K562 (cell line): Measurements from ENCODE around the gene LUZP1. TPM values are rescaled to one million over a fixed set of nuclear protein-coding genes. Genes with fewer than 3 reads are reported as not detected.

Experiments used
- ATF3 ChIP-seq, 2 experiments: fragments of 450-650 bp in 1 of 2; sonication (generic) in 1 of 2; formaldehyde crosslinking in 1 of 2; IDR thresholded peaks in 1 of 2; conservative IDR thresholded peaks in 1 of 2; 2 replicates each; pipeline versions ENCODE4 v1.6.1 to v1.8.1; 2016 to 2023; ENCODE audit warnings: mild to moderate bottlenecking in 2 of 2, moderate library complexity in 2 of 2, inconsistent platforms in 1 of 2, missing genetic modification reagents in 1 of 2
- BCOR ChIP-seq: fragments of 450-650 bp; IDR thresholded peaks from 2 replicates; pipeline ENCODE4 v1.6.1; 2016
- CTCF ChIP-seq, 3 experiments: IDR thresholded peaks in 2 of 3; conservative IDR thresholded peaks in 1 of 3; 2 replicates each; pipeline ENCODE4 v1.5.1; 2011 to 2012; ENCODE audit warnings: low read length in 3 of 3, mild to moderate bottlenecking in 3 of 3, control low read depth in 2 of 3, improper control_type of control experiment in 1 of 3, inconsistent platforms in 1 of 3, low read depth in 1 of 3, mixed read lengths in 1 of 3, moderate library complexity in 1 of 3; ENCODE audit not compliant: insufficient read depth in 2 of 3
- DNMT1 ChIP-seq: fragments of 450-650 bp; IDR thresholded peaks from 2 replicates; pipeline ENCODE4 v1.6.1; 2016; ENCODE audit warnings: antibody characterized with exemption, mild to moderate bottlenecking
- EP300 ChIP-seq: IDR thresholded peaks from 2 replicates; pipeline ENCODE4 v1.6.1; 2012; ENCODE audit warnings: low read length, improper control_type of control experiment
- HMGN3 ChIP-seq: IDR thresholded peaks from 2 replicates; pipeline ENCODE4 v1.6.1; 2011; ENCODE audit warnings: borderline replicate concordance, low read depth, mild to moderate bottlenecking, mixed read lengths, low read length; ENCODE audit not compliant: insufficient read length; ENCODE audit errors: extremely low read depth
- ILK ChIP-seq: fragments of 450-650 bp; IDR thresholded peaks from 2 replicates; pipeline ENCODE4 v1.6.1; 2016; ENCODE audit warnings: missing genetic modification characterization, low read depth, mild to moderate bottlenecking, missing compliant biosample characterization, moderate library complexity, borderline replicate concordance
- JUND ChIP-seq, 2 experiments: IDR thresholded peaks; 2 replicates in 1 of 2; 3 replicates in 1 of 2; pipeline ENCODE4 v1.6.1; 2011; ENCODE audit warnings: borderline replicate concordance in 2 of 2, low read depth in 2 of 2, low read length in 2 of 2, improper control_type of control experiment in 1 of 2, missing biosample characterization in 1 of 2, missing genetic modification characterization in 1 of 2, missing genetic modification reagents in 1 of 2
- MAFK ChIP-seq: IDR thresholded peaks from 2 replicates; pipeline ENCODE4 v1.6.1; 2011; ENCODE audit warnings: low read length, improper control_type of control experiment
- NFRKB ChIP-seq: fragments of 450-650 bp; IDR thresholded peaks from 2 replicates; pipeline ENCODE4 v1.6.1; 2016; ENCODE audit warnings: low read depth
- POLR2H ChIP-seq: IDR thresholded peaks from 2 replicates; pipeline ENCODE4 v1.6.1; 2016; ENCODE audit warnings: missing genetic modification characterization, low read depth, mild to moderate bottlenecking, control low read depth, missing compliant biosample characterization, moderate library complexity
- PRDM10 ChIP-seq: fragments of 450-650 bp; IDR thresholded peaks from 2 replicates; pipeline ENCODE4 v1.6.1; 2018; ENCODE audit not compliant: partially characterized antibody
- RAD21 ChIP-seq, 2 experiments: fragments of 250-450 bp in 1 of 2; fragments of 450-650 bp in 1 of 2; sonication (Bioruptor Pico) in 1 of 2; formaldehyde crosslinking in 1 of 2; IDR thresholded peaks in 1 of 2; conservative IDR thresholded peaks in 1 of 2; 2 replicates each; pipeline versions ENCODE4 v1.4.0 to v1.8.0; 2020 to 2022; ENCODE audit warnings: mild to moderate bottlenecking in 2 of 2, moderate library complexity in 1 of 2
- RFX1 ChIP-seq: fragments of 450-650 bp; IDR thresholded peaks from 2 replicates; pipeline ENCODE4 v1.6.1; 2016; ENCODE audit warnings: mild to moderate bottlenecking, moderate library complexity
- SIN3B ChIP-seq: fragments of 450-650 bp; IDR thresholded peaks from 2 replicates; pipeline ENCODE4 v1.6.1; 2017; ENCODE audit warnings: low read depth, mild to moderate bottlenecking, moderate library complexity
- SOX6 ChIP-seq: fragments of 450-650 bp; IDR thresholded peaks from 2 replicates; pipeline ENCODE4 v1.6.1; 2014; ENCODE audit warnings: mild to moderate bottlenecking
- SRSF7 ChIP-seq: fragments of 200-400 bp; formaldehyde crosslinking; optimal IDR thresholded peaks from 2 replicates; pipeline ENCODE3; 2017; ENCODE audit warnings: mild to moderate bottlenecking, low read depth, low read length
- ZBTB26 ChIP-seq: fragments of 450-650 bp; formaldehyde crosslinking; IDR thresholded peaks from 2 replicates; pipeline ENCODE4 v1.4.0; 2022; ENCODE audit warnings: missing genetic modification characterization
- polyA plus RNA-seq, 8 experiments: library from polyadenylated mRNA; depleted of rRNA in 4 of 8; stranded (reverse) in 5 of 8; unstranded in 3 of 8; fragments of >200 nt; fragmentation: Nextera tagmentation in 2 of 8; fragmentation: Illumina TruSeq in 1 of 8; extraction: Ambion mirVana in 2 of 8; extraction: Trizol in 1 of 8; gene quantifications; 2 replicates each; pipeline versions ENCODE4 v1.2.1 to v1.2.3, GENCODE V29; 2011 to 2014; ENCODE audit warnings: inconsistent platforms in 1 of 8, missing spikeins in 1 of 8
- total RNA-seq, 7 experiments: library from RNA; depleted of rRNA in 6 of 7; stranded (reverse); fragments of >200 nt in 6 of 7; fragmentation: Illumina TruSeq in 2 of 7; extraction: Trizol in 2 of 7; gene quantifications; 2 replicates each; pipeline versions ENCODE4 v1.2.1 to v1.2.3, GENCODE V29; 2011 to 2021; ENCODE audit warnings: low replicate concordance in 1 of 7

LUZP1 gene
- total and polyA plus RNA-seq, 9 of the 15 experiments (the other 6 are each of a cell fraction or from before 2014, with no cell fraction given) = 6.5 to 19.1 (median 12.4) TPM

GRCh38 chr1:23168445-23169194, at the start of gene LUZP1 (continued):
- TF ChIP-seq JUND (IDR thresholded peaks at IDR 0.05; ENCODE audit: borderline replicate concordance, low read depth, low read length) = peak; percentile 78
- peak; percentile 68; the same call in 1 of the 3 replicates for TF ChIP-seq JUND (tag; IDR thresholded peaks at IDR 0.05; ENCODE audit: borderline replicate concordance, low read depth, low read length)
- peak; percentile 66; the same call in 1 of the 2 replicates for TF ChIP-seq MAFK
- peak; percentile 69; the same call in 1 of the 2 replicates for TF ChIP-seq SOX6
- TF ChIP-seq RAD21 (CRISPR knock-in tag; conservative IDR thresholded peaks at IDR 0.05 in 1 of 2, IDR thresholded peaks at IDR 0.05 in 1 of 2) = peak in 1 of 2 experiments; percentile 15; a peak in 1 of 4 replicates
- no peak for TF ChIP-seq RFX1
- peak; percentile 4 to 26 (median 13); a peak in 1 of 6 replicates for TF ChIP-seq CTCF (IDR thresholded peaks at IDR 0.05 in 2 of 3, conservative IDR thresholded peaks at IDR 0.05 in 1 of 3; ENCODE audit: insufficient read depth in 2 of 3, low read depth in 1 of 3, low read length in 3 of 3)
- 0 out of 2 replicates have a peak, but pooled peaks have one; percentile 50 for TF ChIP-seq ZBTB26
- TF ChIP-seq ATF3 (IDR thresholded peaks at IDR 0.05) = peak; percentile 93
- TF ChIP-seq ATF3 (CRISPR knock-in tag; conservative IDR thresholded peaks at IDR 0.05) = no peak
- peak; percentile 6; the same call in 1 of the 2 replicates for TF ChIP-seq NFRKB
- TF ChIP-seq ILK = no peak
- no peak for TF ChIP-seq BCOR
- TF ChIP-seq SIN3B = peak; percentile 34; the same call in 1 of the 2 replicates
- TF ChIP-seq HMGN3 = peak; percentile 79
- TF ChIP-seq SRSF7 = no peak
- TF ChIP-seq POLR2H = peak; percentile 92
- 0 out of 2 replicates have a peak, but pooled peaks have one; percentile 47 for TF ChIP-seq DNMT1
- 0 out of 2 replicates have a peak, but pooled peaks have one; percentile 7 for TF ChIP-seq EP300
- peak; percentile 69 for TF ChIP-seq PRDM10
